ENCODE measurements around the gene RGS12.

RGS12 gene

GRCh38 chr4:3283916-3284315 lies 8.9 kb upstream of the RGS12 start:
- DNase-seq (ENCODE audit: low read depth), result no peak

- DNase-seq (ENCODE audit: low read depth), result no peak
Observed at GRCh38 chr4:3284734-3285557, 7.9 kb upstream of the RGS12 start.

- peak; percentile 24 for DNase-seq (ENCODE audit: low read depth)
Observed at GRCh38 chr4:3285558-3286334, 7.1 kb upstream of the RGS12 start.

- DNase-seq (ENCODE audit: low read depth), result no peak
Observed at GRCh38 chr4:3286335-3287175, 6.3 kb upstream of the RGS12 start.

GRCh38 chr4:3287271-3287971 lies 5.4 kb upstream of the RGS12 start:
- no peak for DNase-seq (ENCODE audit: low read depth)

- no peak for DNase-seq (ENCODE audit: low read depth)
Observed at GRCh38 chr4:3287972-3288570, 4.8 kb upstream of the RGS12 start.

GRCh38 chr4:3288571-3289094 lies 4.2 kb upstream of the RGS12 start:
- DNase-seq (ENCODE audit: low read depth), result no peak

- no peak for DNase-seq (ENCODE audit: low read depth)
Observed at GRCh38 chr4:3290476-3290875, 2.3 kb upstream of the RGS12 start.

GRCh38 chr4:3290889-3291321 lies 1.9 kb upstream of the RGS12 start:
- DNase-seq (ENCODE audit: low read depth), result no peak

- DNase-seq (ENCODE audit: low read depth), result no peak
Observed at GRCh38 chr4:3291411-3291968, 1.3 kb upstream of the RGS12 start.

GRCh38 chr4:3291969-3292570 lies 751 bp upstream of the RGS12 start:
- DNase-seq (ENCODE audit: low read depth), result no peak

GRCh38 chr4:3293401-3294391 lies 875 bp downstream of the RGS12 start:
- DNase-seq (ENCODE audit: low read depth), result no peak

GRCh38 chr4:3294401-3295241 lies 1.8 kb downstream of the RGS12 start:
- DNase-seq (ENCODE audit: low read depth), result no peak

GRCh38 chr4:3295837-3296624 lies 3.2 kb downstream of the RGS12 start:
- DNase-seq (ENCODE audit: low read depth), result no peak

GRCh38 chr4:3296651-3297050 lies 3.8 kb downstream of the RGS12 start:
- DNase-seq (ENCODE audit: low read depth), result no peak

GRCh38 chr4:3297066-3297859 lies 4.4 kb downstream of the RGS12 start:
- DNase-seq (ENCODE audit: low read depth), result no peak

All from fibroblast of the conjunctiva (primary cell).